ENCODE measurements around the gene NPAS4.
A peak's percentile ranks its signal among the peaks of the same experiment; 100 is the strongest.

GRCh38 chr11:66388780-66389386 is 32.0 kb upstream of the NPAS4 start:
- no peak for TF ChIP-seq POLR2A (IDR thresholded peaks at IDR 0.05)
- peak in 2 of 3 experiments; percentile 23 to 54 for TF ChIP-seq CTCF (IDR thresholded peaks at IDR 0.05)
- no peak for TF ChIP-seq POLR2AphosphoS5 (IDR thresholded peaks at IDR 0.05; ENCODE audit: insufficient read depth in 1 of 2, low read depth in 1 of 2)

Measured in vagina (tissue), 2 donors.